HG03378 (cell line): ENCODE measurements around the gene PELI2.

Experiments used
- ATAC-seq: cut with Tn5 transposase; IDR thresholded peaks from one replicate; pipeline ENCODE4 v1.9.1; 2021; ENCODE audit warnings: mild to moderate bottlenecking, moderate library complexity; ENCODE audit not compliant: unreplicated experiment

PELI2 gene, protein sequence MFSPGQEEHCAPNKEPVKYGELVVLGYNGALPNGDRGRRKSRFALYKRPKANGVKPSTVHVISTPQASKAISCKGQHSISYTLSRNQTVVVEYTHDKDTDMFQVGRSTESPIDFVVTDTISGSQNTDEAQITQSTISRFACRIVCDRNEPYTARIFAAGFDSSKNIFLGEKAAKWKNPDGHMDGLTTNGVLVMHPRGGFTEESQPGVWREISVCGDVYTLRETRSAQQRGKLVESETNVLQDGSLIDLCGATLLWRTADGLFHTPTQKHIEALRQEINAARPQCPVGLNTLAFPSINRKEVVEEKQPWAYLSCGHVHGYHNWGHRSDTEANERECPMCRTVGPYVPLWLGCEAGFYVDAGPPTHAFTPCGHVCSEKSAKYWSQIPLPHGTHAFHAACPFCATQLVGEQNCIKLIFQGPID

DNA sequence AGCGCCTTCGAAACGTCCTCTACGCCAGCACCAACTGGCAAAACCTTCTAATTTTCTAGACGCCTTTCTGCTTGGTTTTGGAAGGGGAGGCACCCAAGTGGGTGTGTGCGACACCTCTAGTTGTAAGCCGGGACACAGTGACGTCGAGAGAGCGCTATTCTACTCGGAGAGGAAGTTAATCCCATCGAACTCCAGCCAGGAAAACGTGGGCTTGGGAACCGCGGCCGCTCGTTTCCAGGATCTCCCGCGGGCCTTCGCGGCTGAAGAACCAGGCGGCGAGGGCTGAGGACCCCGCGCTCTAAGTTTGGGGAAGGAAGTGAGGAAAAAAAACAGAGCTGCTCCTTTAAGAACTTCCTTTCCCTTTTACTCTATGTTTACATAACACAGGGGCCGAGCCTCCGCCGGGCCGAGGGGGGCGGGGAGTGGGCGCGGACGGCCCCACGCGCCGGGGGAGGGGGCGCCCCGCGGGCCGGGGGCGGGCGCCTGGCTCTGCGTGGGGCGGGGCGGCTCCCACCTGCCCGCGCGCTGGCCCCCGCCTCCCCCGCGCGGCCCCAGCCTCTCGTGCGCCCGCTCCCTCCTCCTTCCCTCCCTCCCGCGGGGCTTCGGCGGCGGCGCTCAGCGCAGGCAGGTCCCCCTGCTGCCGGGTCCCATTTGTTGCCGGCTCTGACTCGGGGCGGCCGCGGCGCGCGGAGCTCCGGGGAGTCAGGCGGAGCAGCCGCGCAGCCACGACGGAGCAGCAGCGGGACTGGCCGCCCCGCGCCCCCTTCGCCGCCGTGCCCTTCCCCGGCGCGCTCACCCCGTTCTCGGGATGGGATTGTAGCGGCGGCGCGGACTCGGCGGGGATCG lies at the start of gene PELI2:
PELI2 (plus strand) TSS at position 647 of the 846 bp plus-strand sequence. CDS start 250 bp downstream, outside the sequence.
- no peak for ATAC-seq

DNA sequence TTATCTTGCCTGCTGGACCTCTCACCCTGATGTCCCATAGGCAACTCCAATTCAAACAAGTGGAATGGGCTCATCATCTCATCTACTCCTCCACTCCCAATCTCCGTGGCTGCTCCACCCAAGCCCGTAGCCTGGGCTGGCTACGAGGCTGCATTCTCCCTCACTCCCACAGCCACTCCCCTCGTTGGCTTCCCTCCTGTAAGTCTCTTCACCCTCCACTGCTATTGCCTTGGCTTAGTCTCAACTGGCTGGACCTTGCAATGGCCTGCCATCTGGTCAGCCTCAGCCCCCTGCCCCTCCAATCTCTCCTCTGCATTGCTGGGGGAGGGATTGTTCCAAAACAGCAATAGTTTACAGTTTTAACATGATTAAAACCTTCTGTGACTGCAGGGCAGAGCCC lies 44.4 kb upstream of the PELI2 start:
- ATAC-seq = no peak

DNA sequence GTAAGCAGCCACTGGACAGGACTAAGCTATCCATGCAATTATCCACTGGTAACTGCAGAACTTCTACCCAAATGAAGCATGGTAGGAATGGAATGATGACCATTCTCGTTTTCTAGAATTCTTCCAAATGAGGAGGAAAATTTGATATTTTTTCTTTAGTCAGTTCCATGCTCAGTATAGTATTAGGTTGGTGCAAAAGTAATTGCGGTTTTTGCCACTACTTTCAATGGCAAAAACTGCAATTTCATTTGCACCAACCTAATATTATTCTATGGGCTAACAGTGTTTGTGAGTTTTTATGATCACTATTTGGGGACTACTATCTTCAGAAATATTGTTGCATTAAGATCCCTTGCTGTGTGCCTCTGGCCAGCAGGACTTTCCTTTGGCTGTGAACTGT lies 42.9 kb upstream of the PELI2 start:
- ATAC-seq = no peak

- ATAC-seq = no peak
These were observed 37.1 kb upstream of the PELI2 start for GRCh38 chr14:56081139-56081538.

DNA sequence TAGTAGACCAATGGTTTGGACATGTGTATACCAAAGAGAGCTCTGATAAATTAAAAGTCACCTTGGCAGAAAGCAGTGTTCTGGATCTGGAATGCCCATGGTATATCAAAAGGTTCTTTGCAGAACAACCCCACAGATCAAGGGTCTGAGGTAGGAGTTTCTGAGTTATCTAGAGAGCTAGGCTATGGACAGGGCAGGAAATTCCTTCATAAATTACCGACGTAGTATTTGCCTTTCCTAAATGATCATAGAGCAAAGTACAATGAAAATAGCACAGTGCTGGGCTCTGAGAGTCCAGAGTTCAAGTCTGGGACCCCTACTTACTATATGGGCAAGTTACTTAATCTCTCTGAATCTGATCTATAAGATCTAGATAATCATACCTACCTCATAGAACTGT lies 35.3 kb upstream of the PELI2 start:
- no peak for ATAC-seq

- no peak for ATAC-seq
These were observed 32.7 kb upstream of the PELI2 start for GRCh38 chr14:56085471-56085870.

DNA sequence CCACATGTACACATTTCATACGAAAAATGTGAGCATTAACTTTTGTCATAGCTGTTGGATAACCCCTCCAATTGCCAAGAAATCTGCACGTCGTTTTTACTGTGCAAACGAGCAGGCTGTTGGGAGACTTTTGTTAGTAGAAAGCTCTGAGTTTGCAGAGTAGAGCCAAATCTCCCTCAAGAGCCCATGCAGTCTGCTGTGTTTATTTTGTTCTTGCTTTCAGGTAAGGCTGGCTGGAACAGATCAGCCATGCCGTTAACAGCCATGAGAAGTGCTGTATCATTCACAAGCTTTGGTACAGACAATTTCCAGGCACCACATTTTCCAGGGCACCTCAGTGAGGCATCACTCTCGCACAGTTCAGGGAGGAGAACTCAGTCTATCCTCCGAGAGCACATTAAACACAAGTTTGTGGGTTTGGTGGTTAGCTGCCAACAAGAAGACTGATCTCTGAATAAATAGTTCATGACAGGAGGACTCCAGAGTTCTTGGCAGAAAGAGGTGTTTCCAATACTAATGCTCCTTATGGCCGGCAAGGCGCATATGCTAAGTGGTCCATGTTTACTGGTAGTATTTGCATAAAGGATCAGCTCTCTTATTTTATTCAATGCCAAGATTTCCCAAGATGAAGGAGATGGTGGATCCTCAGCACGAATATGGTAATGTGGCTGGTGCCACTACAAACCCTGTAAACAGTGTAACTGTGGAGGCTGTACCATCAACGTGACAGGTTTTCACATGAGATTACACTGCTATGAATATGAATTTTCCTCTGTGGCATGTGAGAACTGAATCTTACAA lies 30.3 kb upstream of the PELI2 start:
- ATAC-seq = no peak

DNA sequence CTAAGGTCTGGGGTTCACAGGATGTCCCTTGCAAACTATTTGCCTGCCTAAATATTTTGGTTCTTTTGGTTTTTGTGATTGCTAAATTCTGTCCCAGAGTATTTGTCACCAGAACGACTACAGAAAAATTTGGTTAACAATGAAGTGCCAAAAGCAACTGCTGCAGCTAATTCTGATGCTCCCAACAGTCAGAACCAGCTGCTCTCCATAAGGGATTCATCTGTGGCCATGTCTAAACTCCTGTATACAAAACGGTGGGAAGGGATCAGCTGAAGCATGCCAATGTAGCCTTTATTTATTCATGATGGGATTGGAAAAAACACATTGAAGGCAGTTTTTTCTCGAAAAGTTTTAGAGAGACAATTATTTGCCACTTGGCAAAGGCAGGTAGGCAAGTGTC lies 29.3 kb upstream of the PELI2 start:
- no peak for ATAC-seq

GRCh38 chr14:56092763-56093162 lies 25.4 kb upstream of the PELI2 start:
- no peak for ATAC-seq

DNA sequence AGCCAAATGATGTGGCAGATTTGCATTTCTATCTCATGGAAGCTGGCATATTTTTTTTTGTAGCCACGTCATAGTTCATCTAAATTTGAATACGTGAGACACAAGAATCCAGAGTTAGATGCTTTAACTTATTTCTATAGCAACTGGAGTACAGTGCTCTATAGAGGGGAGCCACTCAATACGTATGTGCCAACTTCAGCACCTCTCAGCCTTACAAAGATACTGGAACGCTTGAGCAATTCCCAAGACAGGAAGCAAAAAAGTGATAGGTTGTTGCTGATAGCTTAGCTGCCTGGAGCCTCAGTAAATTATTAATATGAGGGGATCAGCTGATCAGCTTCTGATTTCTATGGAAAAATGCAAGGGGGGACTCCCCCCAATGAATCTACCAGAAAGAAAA lies 24.1 kb upstream of the PELI2 start:
- ATAC-seq = no peak

GRCh38 chr14:56098021-56098420 lies 20.2 kb upstream of the PELI2 start:
- ATAC-seq = no peak

DNA sequence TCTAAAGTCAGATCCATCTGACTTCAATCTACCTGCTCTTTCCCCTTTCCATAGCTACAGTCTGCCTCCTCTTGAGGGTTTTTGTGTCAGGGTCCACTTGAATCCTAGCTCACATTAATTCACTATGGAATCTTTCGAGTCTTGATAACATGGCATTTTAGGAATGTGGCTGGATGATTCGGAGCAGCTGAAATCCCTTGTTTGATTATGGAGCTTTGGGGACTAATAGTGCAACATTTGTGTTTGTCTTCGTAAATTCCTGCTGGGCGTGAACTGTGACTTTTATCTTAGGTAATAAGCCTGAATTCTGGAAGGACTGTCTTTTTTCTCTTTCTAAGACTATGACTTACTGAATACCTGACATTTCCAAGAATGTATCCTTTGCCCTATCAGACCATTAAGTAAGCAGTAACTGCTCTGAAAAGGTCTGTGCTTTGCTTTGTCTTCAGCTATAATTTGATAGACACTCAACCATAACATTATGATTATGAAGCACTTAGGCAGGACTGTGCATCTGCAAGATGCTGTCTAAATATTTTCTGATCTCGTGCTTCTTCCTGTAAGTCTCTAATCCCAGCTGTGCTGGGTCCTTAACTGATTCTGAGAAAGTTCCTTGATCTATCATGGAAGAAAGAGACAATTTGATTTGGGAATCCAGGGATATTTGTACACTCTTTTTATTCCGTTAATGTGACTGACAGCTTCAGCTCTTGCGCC lies 19.0 kb upstream of the PELI2 start:
- no peak for ATAC-seq

DNA sequence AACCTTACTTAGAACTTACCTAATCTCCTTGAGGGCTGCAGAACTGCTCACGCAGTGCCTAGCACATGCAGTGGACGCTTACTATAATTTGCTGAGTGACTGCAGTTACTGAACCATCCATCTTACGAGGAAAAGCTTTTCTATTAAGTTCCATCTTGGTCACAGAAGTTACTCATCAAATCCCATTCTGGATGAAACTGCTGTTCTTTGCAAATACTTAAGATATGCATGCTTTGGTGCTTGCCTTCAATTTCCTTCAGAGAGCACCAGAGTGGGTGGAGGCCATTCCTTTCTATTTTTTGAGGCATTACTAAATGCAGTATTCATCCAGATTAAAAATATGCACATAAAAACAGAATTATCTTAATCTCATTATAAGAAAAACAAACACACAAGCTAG lies 17.7 kb upstream of the PELI2 start:
- ATAC-seq = no peak

DNA sequence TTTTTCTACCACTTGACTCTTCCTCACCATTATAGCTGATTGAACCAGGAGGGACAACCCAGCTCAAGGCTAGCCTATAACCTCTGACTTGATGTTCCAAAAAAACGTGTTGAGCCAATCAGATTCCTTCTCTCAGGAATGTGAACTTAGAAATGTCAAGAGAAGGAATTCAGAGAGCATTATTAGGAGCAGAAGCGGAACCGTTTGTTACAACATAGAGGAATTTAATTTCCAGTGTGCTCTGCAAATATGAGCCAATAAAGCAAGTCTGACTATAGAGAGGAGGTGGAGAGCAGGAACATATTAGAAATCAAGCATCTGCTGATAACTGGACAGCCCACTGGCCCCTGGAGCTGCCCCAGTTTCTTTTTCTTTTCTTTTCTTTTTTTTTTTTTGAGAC lies 15.3 kb upstream of the PELI2 start:
- no peak for ATAC-seq

- no peak for ATAC-seq
These were observed 10.6 kb upstream of the PELI2 start for GRCh38 chr14:56107615-56108014.

DNA sequence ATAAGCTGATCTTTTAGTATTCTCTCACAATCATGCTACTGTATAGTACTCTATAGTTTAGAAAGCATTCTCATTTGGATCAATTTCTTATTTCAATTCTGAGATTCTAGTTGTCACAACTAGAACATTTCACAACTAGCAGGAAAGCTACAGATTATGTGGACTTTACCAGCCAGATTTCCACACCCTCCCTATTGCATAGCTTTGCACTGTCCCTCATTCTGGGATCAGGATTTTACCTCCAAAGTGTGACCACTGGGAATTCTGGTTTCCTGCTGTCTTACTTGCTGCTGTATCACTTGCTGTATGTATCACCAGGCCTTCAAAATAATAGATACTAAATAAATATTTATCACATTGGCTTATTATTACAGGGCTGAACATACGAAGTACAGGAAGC lies 10.2 kb upstream of the PELI2 start:
- ATAC-seq = no peak

- ATAC-seq = no peak
These were observed 5.4 kb upstream of the PELI2 start for GRCh38 chr14:56112781-56113180.

- ATAC-seq = no peak
These were observed 2.8 kb upstream of the PELI2 start for GRCh38 chr14:56115334-56115870.

GRCh38 chr14:56115976-56116893 lies 2.0 kb upstream of the PELI2 start:
- no peak for ATAC-seq
